ENCODE data around the gene AMACR.

GRCh38 chr5:34020726-34021125 is 12.9 kb upstream of the AMACR start:
- TF ChIP-seq, protein P1, sequence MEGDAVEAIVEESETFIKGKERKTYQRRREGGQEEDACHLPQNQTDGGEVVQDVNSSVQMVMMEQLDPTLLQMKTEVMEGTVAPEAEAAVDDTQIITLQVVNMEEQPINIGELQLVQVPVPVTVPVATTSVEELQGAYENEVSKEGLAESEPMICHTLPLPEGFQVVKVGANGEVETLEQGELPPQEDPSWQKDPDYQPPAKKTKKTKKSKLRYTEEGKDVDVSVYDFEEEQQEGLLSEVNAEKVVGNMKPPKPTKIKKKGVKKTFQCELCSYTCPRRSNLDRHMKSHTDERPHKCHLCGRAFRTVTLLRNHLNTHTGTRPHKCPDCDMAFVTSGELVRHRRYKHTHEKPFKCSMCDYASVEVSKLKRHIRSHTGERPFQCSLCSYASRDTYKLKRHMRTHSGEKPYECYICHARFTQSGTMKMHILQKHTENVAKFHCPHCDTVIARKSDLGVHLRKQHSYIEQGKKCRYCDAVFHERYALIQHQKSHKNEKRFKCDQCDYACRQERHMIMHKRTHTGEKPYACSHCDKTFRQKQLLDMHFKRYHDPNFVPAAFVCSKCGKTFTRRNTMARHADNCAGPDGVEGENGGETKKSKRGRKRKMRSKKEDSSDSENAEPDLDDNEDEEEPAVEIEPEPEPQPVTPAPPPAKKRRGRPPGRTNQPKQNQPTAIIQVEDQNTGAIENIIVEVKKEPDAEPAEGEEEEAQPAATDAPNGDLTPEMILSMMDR (IDR thresholded peaks at IDR 0.05): no peak
- TF ChIP-seq POLR2A (IDR thresholded peaks at IDR 0.05): no peak

Data from esophagus squamous epithelium (tissue), 4 donors.